ENCODE measurements around the gene CDCA5. TPM values are rescaled to one million over a fixed set of nuclear protein-coding genes. Genes with fewer than 3 reads are reported as not detected.

CDCA5 gene
- total RNA-seq, 2 donors from 2014 or later = 3.0 to 7.3 TPM

Small RNAs within 50 kb of the gene (microRNA-seq; reads per million reads assigned to microRNA genes)
- 0 reads per million in 2 donors for gene MIR6751

Other genes with a start within 250 kb of the CDCA5 start
- gene CDC42BPG, start 239.4 kb downstream of the CDCA5 start, total RNA-seq = 10 to 100 TPM; 44.5 to 45.5 TPM
- gene EHD1, start 205.4 kb downstream of the CDCA5 start, total RNA-seq = 10 to 100 TPM; 76.1 to 91.5 TPM
- gene ATG2A, start 166.8 kb downstream of the CDCA5 start, total RNA-seq = 10 to 100 TPM; 25.3 to 43.4 TPM
- 10 to 100 TPM; 25.1 to 39.6 TPM for gene PPP2R5B, start 159.4 kb downstream of the CDCA5 start, total RNA-seq
- not detected for gene GPHA2, start 148.1 kb downstream of the CDCA5 start, total RNA-seq
- gene MAJIN, start 111.9 kb downstream of the CDCA5 start, total RNA-seq = not detected
- gene BATF2, start 87.1 kb downstream of the CDCA5 start, total RNA-seq = 10 to 100 TPM; 17.4 to 17.6 TPM
- gene ARL2, start 69.9 kb downstream of the CDCA5 start, total RNA-seq = 10 to 100 TPM; 59.1 to 60.3 TPM
- gene SNX15, start 56.6 kb downstream of the CDCA5 start, total RNA-seq = 10 to 100 TPM; 38.9 to 41.4 TPM
- gene SAC3D1, start 42.8 kb downstream of the CDCA5 start, total RNA-seq = 10 to 100 TPM; 11.1 to 11.6 TPM
- gene NAALADL1, start 25.5 kb downstream of the CDCA5 start, total RNA-seq = 10 to 100 TPM in 1 of 2 donors, 1 to 10 TPM in 1; 7.8 to 34.1 TPM
- 10 to 100 TPM; 45.3 to 45.6 TPM for gene ZFPL1, start 182 bp upstream of the CDCA5 start, total RNA-seq
- 100 to 1,000 TPM; 174 to 186 TPM for gene VPS51, start 12.2 kb upstream of the CDCA5 start, total RNA-seq
- gene TM7SF2, start 27.8 kb upstream of the CDCA5 start, total RNA-seq = 10 to 100 TPM; 24.6 to 36.0 TPM
- gene ZNHIT2, start 33.7 kb upstream of the CDCA5 start, total RNA-seq = 1 to 10 TPM; 7.3 to 9.7 TPM
- gene FAU, start 38.1 kb upstream of the CDCA5 start, total RNA-seq = 100 to 1,000 TPM; 701 to 737 TPM
- gene MRPL49, start 38.3 kb upstream of the CDCA5 start, total RNA-seq = 10 to 100 TPM; 47.0 to 54.5 TPM
- gene SYVN1, start 50.5 kb upstream of the CDCA5 start, total RNA-seq = 10 to 100 TPM; 64.5 to 70.4 TPM
- gene SPDYC, start 86.2 kb upstream of the CDCA5 start, total RNA-seq = not detected
- gene CAPN1, start 97.9 kb upstream of the CDCA5 start, total RNA-seq = 100 to 1,000 TPM; 316 to 367 TPM
- 1 to 10 TPM; 4.3 to 9.8 TPM for gene POLA2, start 177.9 kb upstream of the CDCA5 start, total RNA-seq
- 10 to 100 TPM; 10.3 to 16.2 TPM for gene CDC42EP2, start 230.8 kb upstream of the CDCA5 start, total RNA-seq
- 10 to 100 TPM; 25.9 to 33.1 TPM for gene DPF2, start 249.8 kb upstream of the CDCA5 start, total RNA-seq

Data from left colon (tissue), 2 donors.